Gastroesophageal sphincter (tissue), 4 donors: ENCODE data around the gene MGAT3. TPM values are rescaled to one million over a fixed set of nuclear protein-coding genes. Genes with fewer than 3 reads are reported as not detected.

ENCODE experiments used
- ATAC-seq: fragments of 150-250 bp; one replicate; pipeline ENCODE4 v1.9.1; 2016; ENCODE audit warnings: mild to moderate bottlenecking, moderate library complexity
- H3K27ac ChIP-seq, 4 donors: fragments of 200-600 bp; sonication (generic) in 3 of 4; 1 replicate in 3 of 4; 2 replicates in 1 of 4; pipeline ENCODE4 v1.5.1; 2016 to 2019
- H3K27me3 ChIP-seq: fragments of 200-600 bp; sonication (generic); one replicate; pipeline ENCODE4 v1.5.1; 2019
- H3K36me3 ChIP-seq, 2 donors: fragments of 200-600 bp; sonication (generic); one replicate each; pipeline ENCODE4 v1.5.1; 2019; ENCODE audit warnings: control low read depth in 1 of 2
- H3K4me1 ChIP-seq, 3 donors: fragments of 200-600 bp; sonication (generic); 1 replicate in 2 of 3; 2 replicates in 1 of 3; pipeline ENCODE4 v1.5.1; 2016 to 2019; ENCODE audit warnings: control low read depth in 2 of 3
- H3K4me3 ChIP-seq, 2 donors: fragments of 200-600 bp; sonication (generic); one replicate each; pipeline ENCODE4 v1.5.1; 2019; ENCODE audit warnings: mild to moderate bottlenecking in 1 of 2, moderate library complexity in 1 of 2
- H3K9me3 ChIP-seq, 3 donors: fragments of 200-600 bp; sonication (generic); one replicate each; pipeline ENCODE4 v1.5.1; 2017 to 2019; ENCODE audit warnings: control low read depth in 2 of 3
- EP300 ChIP-seq: sonication (generic); formaldehyde crosslinking; IDR thresholded peaks from one replicate; pipeline ENCODE4 v1.6.1; 2017; ENCODE audit warnings: antibody characterized with exemption, mild to moderate bottlenecking
- POLR2A ChIP-seq, 2 donors: fragments of 450-650 bp; IDR thresholded peaks; one replicate each; pipeline ENCODE4 v1.6.1; 2017; ENCODE audit warnings: antibody characterized with exemption in 2 of 2, mild to moderate bottlenecking in 2 of 2, moderate library complexity in 1 of 2
- POLR2AphosphoS5 ChIP-seq: sonication (generic); formaldehyde crosslinking; IDR thresholded peaks from one replicate; pipeline ENCODE4 v1.6.1; 2017; ENCODE audit warnings: antibody characterized with exemption
- WGBS, 2 donors: methylation state at CpG; one replicate each; pipeline ENCODE4 v1.1.5; 2018; ENCODE audit warnings: low coverage in 1 of 2; 5-methylcytosine and 5-hydroxymethylcytosine counted together
- total RNA-seq, 4 donors: library from RNA; depleted of rRNA; stranded (reverse); fragments of >200 nt; gene quantifications; one replicate each; pipeline ENCODE4 v1.1.0, GENCODE V29; 2016
- TF ChIP-seq, protein P1 (sequence below), 4 experiments: fragments of 200-600 bp in 2 of 4; fragments of 450-650 bp in 2 of 4; sonication (generic) in 1 of 4; IDR thresholded peaks; one replicate each; pipeline ENCODE4 v1.5.1; 2017 to 2019; ENCODE audit warnings: antibody characterized with exemption in 4 of 4, mild to moderate bottlenecking in 2 of 4, moderate library complexity in 2 of 4

The MGAT3 gene
- total RNA-seq, 4 donors from 2014 or later: 2.6 to 3.9 (median 2.9) TPM

- Histone ChIP-seq H3K4me1 (peaks cover 0 to 42% (median 0%) of the 10 kb centered on the region in 3 donors), H3K27ac (peak overlapping the region in 3 of 4 donors; percentile 58 to 70 (median 59)), H3K4me3 (no peak overlapping the region), H3K9me3 (no peaks in the 10 kb centered on the region), H3K27me3 (peaks cover 25% of the 10 kb centered on the region), H3K36me3 (no peaks in the 10 kb centered on the region)
- WGBS, 2 donors: 50 to 73% methylated on average over 1 to 2 of the region's 6 CpGs
- ATAC-seq: no peak
- TF ChIP-seq EP300 (no peak), POLR2A (IDR thresholded peaks at IDR 0.05) (no peak)
- TF ChIP-seq, protein P1, sequence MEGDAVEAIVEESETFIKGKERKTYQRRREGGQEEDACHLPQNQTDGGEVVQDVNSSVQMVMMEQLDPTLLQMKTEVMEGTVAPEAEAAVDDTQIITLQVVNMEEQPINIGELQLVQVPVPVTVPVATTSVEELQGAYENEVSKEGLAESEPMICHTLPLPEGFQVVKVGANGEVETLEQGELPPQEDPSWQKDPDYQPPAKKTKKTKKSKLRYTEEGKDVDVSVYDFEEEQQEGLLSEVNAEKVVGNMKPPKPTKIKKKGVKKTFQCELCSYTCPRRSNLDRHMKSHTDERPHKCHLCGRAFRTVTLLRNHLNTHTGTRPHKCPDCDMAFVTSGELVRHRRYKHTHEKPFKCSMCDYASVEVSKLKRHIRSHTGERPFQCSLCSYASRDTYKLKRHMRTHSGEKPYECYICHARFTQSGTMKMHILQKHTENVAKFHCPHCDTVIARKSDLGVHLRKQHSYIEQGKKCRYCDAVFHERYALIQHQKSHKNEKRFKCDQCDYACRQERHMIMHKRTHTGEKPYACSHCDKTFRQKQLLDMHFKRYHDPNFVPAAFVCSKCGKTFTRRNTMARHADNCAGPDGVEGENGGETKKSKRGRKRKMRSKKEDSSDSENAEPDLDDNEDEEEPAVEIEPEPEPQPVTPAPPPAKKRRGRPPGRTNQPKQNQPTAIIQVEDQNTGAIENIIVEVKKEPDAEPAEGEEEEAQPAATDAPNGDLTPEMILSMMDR (IDR thresholded peaks at IDR 0.05): no peak
These were observed 6.5 kb downstream of the MGAT3 start for GRCh38 chr22:39463277-39463676.

GRCh38 chr22:39463931-39464390 is 7.1 kb downstream of the MGAT3 start:
- TF ChIP-seq EP300 (no peak), POLR2AphosphoS5 (peak; percentile 40)
- Histone ChIP-seq H3K4me1 (peaks cover 0 to 43% (median 0%) of the 10 kb centered on the region in 3 donors), H3K4me3 (no peak overlapping the region), H3K27me3 (peaks cover 25% of the 10 kb centered on the region), H3K9me3 (no peaks in the 10 kb centered on the region), H3K36me3 (no peaks in the 10 kb centered on the region), H3K27ac (peak overlapping the region in 2 of 4 donors; percentile 58 to 59)
- ATAC-seq: no peak
- WGBS, 2 donors: 78 to 88% methylated on average over 3 to 9 of the region's 10 CpGs

GRCh38 chr22:39466228-39467006 is 9.6 kb downstream of the MGAT3 start:
- peak; percentile 38 for ATAC-seq
- peaks cover 0 to 68% (median 4%) of the 10 kb centered on the region in 3 donors for H3K4me1 ChIP-seq

GRCh38 chr22:39467390-39467895 is 10.6 kb downstream of the MGAT3 start:
- Histone ChIP-seq H3K4me3 (no peak overlapping the region), H3K4me1 (peaks cover 0 to 72% (median 12%) of the 10 kb centered on the region in 3 donors), H3K36me3 (no peaks in the 10 kb centered on the region), H3K27me3 (peaks cover 25% of the 10 kb centered on the region), H3K27ac (peak overlapping the region in 2 of 4 donors; percentile 7 to 57), H3K9me3 (no peaks in the 10 kb centered on the region)
- 73 to 88% methylated on average over 5 to 13 of the region's 17 CpGs for WGBS, 2 donors
- TF ChIP-seq POLR2A (IDR thresholded peaks at IDR 0.05): no peak
- TF ChIP-seq EP300: no peak
- TF ChIP-seq POLR2AphosphoS5: no peak
- TF ChIP-seq, protein P1 (IDR thresholded peaks at IDR 0.05): no peak
- no peak for ATAC-seq

More at GRCh38 chr22:39466228-39467006, 9.6 kb downstream of the MGAT3 start:
- no peak for TF ChIP-seq EP300
- Histone ChIP-seq H3K4me3 (no peak overlapping the region), H3K27me3 (peaks cover 25% of the 10 kb centered on the region), H3K9me3 (no peaks in the 10 kb centered on the region), H3K36me3 (no peaks in the 10 kb centered on the region), H3K27ac (peak overlapping the region in 3 of 4 donors; percentile 7 to 59 (median 57))
- 64 to 84% methylated on average over 6 to 10 of the region's 21 CpGs for WGBS, 2 donors

DNA sequence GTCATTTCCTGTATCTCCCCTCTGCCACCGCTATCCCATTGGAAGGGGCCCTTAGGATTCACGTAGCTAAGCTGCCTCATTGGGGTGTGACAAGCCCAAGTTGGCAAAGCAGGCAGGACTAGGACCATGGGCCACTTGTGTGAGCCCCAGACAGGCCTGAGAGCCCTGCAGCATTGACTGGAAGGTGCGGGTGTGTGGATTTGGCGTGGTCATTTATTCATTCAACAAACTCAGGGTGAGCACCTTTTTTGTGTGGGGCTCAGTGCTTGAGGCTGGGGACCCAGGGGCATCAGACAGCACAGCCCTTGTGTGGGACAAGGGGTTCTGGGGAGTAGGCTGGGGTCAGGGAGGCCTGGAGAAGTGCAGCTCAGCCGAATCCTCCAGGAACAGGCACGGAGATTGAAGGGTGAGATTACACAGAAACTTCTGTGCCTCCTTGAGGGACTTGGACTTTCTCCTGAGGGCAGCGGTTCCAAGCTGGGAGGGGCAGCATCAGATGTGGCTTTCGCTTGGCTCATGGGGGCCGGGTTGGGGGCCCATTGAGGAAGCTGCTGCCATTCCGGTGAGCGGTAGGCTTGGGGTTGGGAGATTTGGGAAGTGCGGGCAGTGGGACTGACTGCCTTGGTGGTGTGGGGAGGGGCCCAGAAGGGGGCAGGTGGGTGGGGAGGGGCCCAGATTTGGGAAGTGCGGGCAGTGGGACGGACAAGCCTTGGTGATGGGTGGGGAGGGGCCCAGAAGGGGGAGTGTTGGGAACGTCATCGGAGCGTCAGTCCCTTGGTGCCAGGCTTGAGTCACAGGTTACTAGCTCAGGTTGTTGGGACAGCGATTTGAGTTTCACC is 11.9 kb downstream of the MGAT3 start:
- H3K27me3 ChIP-seq: peaks cover 25% of the 10 kb centered on the region
- 83% methylated on average over 1 to 15 of the region's 18 CpGs for WGBS, 2 donors
- TF ChIP-seq POLR2A (IDR thresholded peaks at IDR 0.05) (no peak), POLR2AphosphoS5 (no peak), EP300 (no peak)
- no peak for ATAC-seq
- no peaks in the 10 kb centered on the region for H3K9me3 ChIP-seq
- H3K36me3 ChIP-seq: no peaks in the 10 kb centered on the region
- H3K27ac ChIP-seq: peak overlapping the region in 1 of 4 donors; percentile 57
- peaks cover 0 to 72% (median 15%) of the 10 kb centered on the region in 3 donors for H3K4me1 ChIP-seq
- H3K4me3 ChIP-seq: no peak overlapping the region

DNA sequence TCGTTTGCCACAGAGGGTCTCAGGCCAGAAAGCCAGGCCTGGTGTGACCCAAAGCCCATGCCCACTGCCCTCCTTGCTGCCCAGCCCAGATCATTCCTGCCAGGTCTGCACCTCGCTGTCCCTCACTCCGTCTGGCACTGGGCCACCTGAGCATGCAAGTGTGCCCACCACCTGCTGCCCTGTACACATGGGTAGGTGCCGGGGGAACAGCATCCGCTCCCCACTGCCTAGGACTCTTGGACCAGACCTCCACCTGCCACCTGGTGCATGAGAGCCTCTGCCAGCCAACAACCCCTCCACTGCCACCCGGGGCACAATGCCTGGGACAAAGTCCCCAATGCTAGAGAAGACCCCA is 12.5 kb downstream of the MGAT3 start:
- Histone ChIP-seq H3K9me3 (no peaks in the 10 kb centered on the region), H3K27me3 (peaks cover 25% of the 10 kb centered on the region), H3K4me1 (peaks cover 0 to 71% (median 15%) of the 10 kb centered on the region in 3 donors), H3K27ac (peak overlapping the region in 1 of 4 donors; percentile 57), H3K36me3 (no peaks in the 10 kb centered on the region), H3K4me3 (no peak overlapping the region)
- no peak for ATAC-seq
- no peak for TF ChIP-seq POLR2A (IDR thresholded peaks at IDR 0.05)
- TF ChIP-seq, protein P1 (IDR thresholded peaks at IDR 0.05): no peak
- 82 to 83% methylated on average over 1 to 2 of the region's 6 CpGs for WGBS, 2 donors
